Ishikawa (cell line): Measurements from ENCODE around the gene CPEB3.

ENCODE experiments used
- CEBPB ChIP-seq: IDR thresholded peaks from 2 replicates; pipeline ENCODE4 v1.6.1; 2012
- CREB1 ChIP-seq: IDR thresholded peaks from 2 replicates; pipeline ENCODE4 v1.6.1; 2012; ENCODE audit warnings: low read depth
- EGR1 ChIP-seq: IDR thresholded peaks from 2 replicates; pipeline ENCODE4 v1.6.1; 2012
- EP300 ChIP-seq: IDR thresholded peaks from 2 replicates; pipeline ENCODE4 v1.6.1; 2012; ENCODE audit warnings: borderline replicate concordance
- FOXM1 ChIP-seq: IDR thresholded peaks from 2 replicates; pipeline ENCODE4 v1.6.1; 2012; ENCODE audit warnings: low read depth, borderline replicate concordance
- MAX ChIP-seq: IDR thresholded peaks from 2 replicates; pipeline ENCODE4 v1.6.1; 2012
- NFIC ChIP-seq: IDR thresholded peaks from 2 replicates; pipeline ENCODE4 v1.6.1; 2012
- RAD21 ChIP-seq: IDR thresholded peaks from 2 replicates; pipeline ENCODE4 v1.6.1; 2012; ENCODE audit warnings: low read depth
- REST ChIP-seq: IDR thresholded peaks from 2 replicates; pipeline ENCODE4 v1.6.1; 2012; ENCODE audit warnings: low read depth, mild to moderate bottlenecking
- TAF1 ChIP-seq: IDR thresholded peaks from 2 replicates; pipeline ENCODE4 v1.6.1; 2012; ENCODE audit warnings: low read depth, mild to moderate bottlenecking
- TCF12 ChIP-seq: IDR thresholded peaks from 2 replicates; pipeline ENCODE4 v1.6.1; 2012; ENCODE audit warnings: low read depth
- TEAD4 ChIP-seq: IDR thresholded peaks from 2 replicates; pipeline ENCODE4 v1.6.1; 2012
- USF1 ChIP-seq: IDR thresholded peaks from 2 replicates; pipeline ENCODE4 v1.6.1; 2012
- YY1 ChIP-seq: IDR thresholded peaks from 2 replicates; pipeline ENCODE4 v1.6.1; 2012; ENCODE audit warnings: low read depth
- ZBTB7A ChIP-seq: IDR thresholded peaks from 2 replicates; pipeline ENCODE4 v1.6.1; 2012; ENCODE audit warnings: low read depth

The CPEB3 gene

GRCh38 chr10:92298487-92298886 is 7.6 kb upstream of the CPEB3 start:
- TF ChIP-seq TEAD4 (no peak), REST (no peak), USF1 (no peak), RAD21 (no peak), YY1 (no peak), TCF12 (no peak), FOXM1 (no peak), CREB1 (no peak), EGR1 (no peak), MAX (no peak), TAF1 (no peak), CEBPB (no peak), ZBTB7A (no peak), EP300 (no peak), NFIC (no peak)

GRCh38 chr10:92291921-92292845 is 1.3 kb upstream of the CPEB3 start:
- TF ChIP-seq EGR1 (no peak), RAD21 (peak; percentile 41)

GRCh38 chr10:92291616-92291865 is 663 bp upstream of the CPEB3 start:
- TF ChIP-seq CEBPB (no peak), CREB1 (no peak), USF1 (no peak), TCF12 (no peak), EGR1 (no peak), EP300 (no peak), TEAD4 (no peak)

- 0 out of 2 replicates have a peak, but pooled peaks have one; percentile 2 for TF ChIP-seq CEBPB
- TF ChIP-seq EGR1: no peak
- peak; percentile 13; the same call in 1 of the 2 replicates for TF ChIP-seq USF1
- TF ChIP-seq ZBTB7A: peak; percentile 95
- TF ChIP-seq FOXM1: peak; percentile 13
These were observed 622 bp downstream of the CPEB3 start for GRCh38 chr10:92290076-92290836.

- no peak for TF ChIP-seq EGR1
- TF ChIP-seq EP300: no peak
- TF ChIP-seq CEBPB: no peak
- no peak for TF ChIP-seq CREB1
- TF ChIP-seq FOXM1: no peak
- TF ChIP-seq REST: no peak
- TF ChIP-seq NFIC: no peak
- no peak for TF ChIP-seq ZBTB7A
- TF ChIP-seq TEAD4: no peak
- TF ChIP-seq TCF12: no peak
- no peak for TF ChIP-seq MAX
- no peak for TF ChIP-seq RAD21
- no peak for TF ChIP-seq YY1
- TF ChIP-seq TAF1: no peak
- TF ChIP-seq USF1: no peak
These were observed 6.7 kb downstream of the CPEB3 start for GRCh38 chr10:92284112-92284704.
